A172 (cell line): ENCODE measurements around the gene GABRA5. TPM values are rescaled to one million over a fixed set of nuclear protein-coding genes. Genes with fewer than 3 reads are reported as not detected.

Experiments
- DNase-seq: peaks from one replicate; pipeline ENCODE4 v3.0.0-alpha.2; 2015; ENCODE audit warnings: low spot score
- total RNA-seq: library from RNA; depleted of rRNA; stranded (reverse); fragments of >200 nt; shearing (Covaris generic); gene quantifications from 2 replicates; pipeline ENCODE4 v1.2.3, GENCODE V29; 2014

Gene GABRA5
- total RNA-seq, 1 experiment from 2014 or later = not detected

- no peak for DNase-seq
Measured at GRCh38 chr15:26928051-26928450, 61.2 kb downstream of the GABRA5 start.

- no peak for DNase-seq
Measured at GRCh38 chr15:26929588-26929987, 62.7 kb downstream of the GABRA5 start.

- no peak for DNase-seq
Measured at GRCh38 chr15:26934848-26935247, 68.0 kb downstream of the GABRA5 start.

- no peak for DNase-seq
Measured at GRCh38 chr15:26935322-26935721, 68.5 kb downstream of the GABRA5 start.

GRCh38 chr15:26936502-26936901 lies 69.6 kb downstream of the GABRA5 start:
- DNase-seq = no peak

- DNase-seq = no peak
Measured at GRCh38 chr15:26937134-26937533, 70.3 kb downstream of the GABRA5 start.

- DNase-seq = no peak
Measured at GRCh38 chr15:26939398-26939797, 72.5 kb downstream of the GABRA5 start.

- DNase-seq = no peak
Measured at GRCh38 chr15:26941489-26941888, 74.6 kb downstream of the GABRA5 start.

GRCh38 chr15:26943866-26944265 lies 77.0 kb downstream of the GABRA5 start:
- DNase-seq = no peak

GRCh38 chr15:26945046-26945445 lies 78.2 kb downstream of the GABRA5 start:
- no peak for DNase-seq

GRCh38 chr15:26950001-26950400 lies 83.1 kb downstream of the GABRA5 start:
- no peak for DNase-seq

GRCh38 chr15:26954403-26954802 lies 87.5 kb downstream of the GABRA5 start:
- DNase-seq = no peak

GRCh38 chr15:26967719-26968269 lies 100.9 kb downstream of the GABRA5 start:
- no peak for DNase-seq

- no peak for DNase-seq
Measured at GRCh38 chr15:26968806-26969205, 101.9 kb downstream of the GABRA5 start.

- DNase-seq = no peak
Measured at GRCh38 chr15:26970712-26971210, 103.9 kb downstream of the GABRA5 start, which contains the start of gene GABRG3. Gene GABRG3, plus strand, starts transcription at chr15:26971181.

GRCh38 chr15:26971271-26972018 lies 104.6 kb downstream of the GABRA5 start:
- DNase-seq = no peak

- no peak for DNase-seq
Measured at GRCh38 chr15:26972636-26973035, 105.8 kb downstream of the GABRA5 start.

- no peak for DNase-seq
Measured at GRCh38 chr15:26974120-26974780, 107.4 kb downstream of the GABRA5 start.

- no peak for DNase-seq
Measured at GRCh38 chr15:26981492-26981891, 114.6 kb downstream of the GABRA5 start.

- DNase-seq = no peak
Measured at GRCh38 chr15:26983822-26984221, 117.0 kb downstream of the GABRA5 start.

- no peak for DNase-seq
Measured at GRCh38 chr15:26985050-26985449, 118.2 kb downstream of the GABRA5 start.

GRCh38 chr15:26996250-26996649 lies 129.4 kb downstream of the GABRA5 start:
- DNase-seq = no peak
